ENCODE results near the gene TTLL6.

DNA sequence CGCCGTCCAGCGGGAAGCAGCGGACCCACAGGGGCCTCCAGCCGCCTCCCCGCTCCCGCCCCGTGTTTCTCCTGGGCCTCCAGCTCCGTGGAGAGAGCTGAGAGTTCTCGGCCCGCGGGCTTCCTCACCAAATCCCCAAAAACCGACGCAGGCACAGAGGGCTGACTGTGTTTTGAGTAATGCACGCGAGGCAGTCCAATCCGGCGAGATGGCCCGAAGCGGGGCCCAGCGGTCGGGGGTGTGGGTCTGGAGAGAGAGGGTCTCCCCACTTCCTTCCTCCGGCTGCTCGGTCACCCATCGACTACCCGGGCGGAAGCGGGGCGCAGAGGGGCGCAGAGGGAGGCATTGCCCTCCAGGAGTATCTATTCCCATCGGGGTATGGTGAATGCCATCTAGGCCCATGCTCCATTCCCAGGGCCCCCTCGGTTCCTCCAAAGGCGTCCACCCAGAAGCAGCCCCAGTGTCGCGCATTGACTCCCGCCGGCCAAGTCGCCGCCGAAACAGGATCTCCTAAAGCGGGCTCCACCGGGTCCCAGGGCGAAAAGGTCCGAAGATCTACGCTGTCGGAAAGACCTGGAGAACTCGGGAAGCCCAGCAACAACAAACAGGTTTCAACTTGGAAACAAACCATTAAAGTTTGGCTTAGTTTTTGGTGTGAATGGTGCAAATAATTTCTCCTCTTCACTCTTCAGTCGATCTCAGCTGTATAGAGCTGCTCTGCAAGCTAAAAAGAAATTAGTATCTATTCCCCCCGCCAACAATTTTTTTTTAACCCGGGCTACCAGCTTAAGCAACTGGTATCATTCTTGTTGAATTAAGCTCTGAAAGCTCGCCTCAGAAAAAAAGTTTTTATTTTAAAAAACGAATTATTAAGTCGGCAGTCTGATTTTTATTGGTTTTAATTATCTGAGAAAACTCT, 69.3 kb downstream of the TTLL6 start:
- TF ChIP-seq POLR2A (IDR thresholded peaks at IDR 0.05) = no peak
- no peak for TF ChIP-seq CTCF (IDR thresholded peaks at IDR 0.05)

All from thyroid gland (tissue), 4 donors.